Endodermal cell (in vitro differentiated cells): ENCODE measurements around the gene MRPL49. TPM values are rescaled to one million over a fixed set of nuclear protein-coding genes. Genes with fewer than 3 reads are reported as not detected.

Source experiments
- DNase-seq: peaks from one replicate; pipeline ENCODE4 v3.0.0-alpha.2; 2017
- H3K27ac ChIP-seq: 2 replicates; pipeline ENCODE4 v1.5.1; 2013; ENCODE audit warnings: mild to moderate bottlenecking, low read depth, low read length, moderate library complexity
- H3K27me3 ChIP-seq: 2 replicates; pipeline ENCODE4 v1.6.1; 2013; ENCODE audit warnings: mild to moderate bottlenecking, low read length, moderate library complexity; ENCODE audit not compliant: insufficient read depth, control insufficient read depth, poor library complexity, severe bottlenecking
- H3K36me3 ChIP-seq: 2 replicates; pipeline ENCODE4 v1.7.0; 2013; ENCODE audit warnings: mild to moderate bottlenecking, low read length, moderate library complexity; ENCODE audit not compliant: control insufficient read depth, insufficient read depth
- H3K4me1 ChIP-seq: one replicate; pipeline ENCODE4 v1.7.0; 2013; ENCODE audit warnings: low read length; ENCODE audit not compliant: control insufficient read depth, insufficient read depth
- H3K4me3 ChIP-seq: 2 replicates; pipeline ENCODE4 v1.5.1; 2013; ENCODE audit warnings: mild to moderate bottlenecking, low read length, moderate library complexity
- H3K9ac ChIP-seq: 2 replicates; pipeline ENCODE4 v1.6.1; 2013; ENCODE audit warnings: mild to moderate bottlenecking, low read length, moderate library complexity; ENCODE audit not compliant: poor library complexity, severe bottlenecking; ENCODE audit errors: extremely low read depth
- H3K9me3 ChIP-seq: 2 replicates; pipeline ENCODE4 v1.6.1; 2013; ENCODE audit warnings: mild to moderate bottlenecking, low read length, moderate library complexity; ENCODE audit not compliant: control insufficient read depth
- H3K27ac Mint-ChIP-seq: 2 replicates; pipeline ENCODE4 v1.8.0; 2020; ENCODE audit warnings: mixed read lengths
- H3K27me3 Mint-ChIP-seq: 2 replicates; pipeline ENCODE4 v1.8.0; 2021; ENCODE audit warnings: mild to moderate bottlenecking, mixed read lengths; ENCODE audit not compliant: insufficient read depth
- H3K36me3 Mint-ChIP-seq: 2 replicates; pipeline ENCODE4 v1.8.0; 2020; ENCODE audit warnings: low read depth, mixed read lengths
- H3K4me1 Mint-ChIP-seq: 2 replicates; pipeline ENCODE4 v1.8.0; 2020; ENCODE audit warnings: mixed read lengths
- H3K4me3 Mint-ChIP-seq: 2 replicates; pipeline ENCODE4 v1.8.0; 2020; ENCODE audit warnings: mild to moderate bottlenecking, moderate library complexity, mixed read lengths
- H3K9me3 Mint-ChIP-seq: 2 replicates; pipeline ENCODE4 v1.8.0; 2020; ENCODE audit warnings: mild to moderate bottlenecking, mixed read lengths
- WGBS, 2 experiments: methylation state at CpG; one replicate each; pipeline versions ENCODE4 v1.1.5 to v1.1.7; 2013; ENCODE audit warnings: missing lambda C conversion rate in 2 of 2, mixed read lengths in 1 of 2; ENCODE audit not compliant: insufficient coverage in 1 of 2, insufficient read length in 1 of 2; 5-methylcytosine and 5-hydroxymethylcytosine counted together
- total RNA-seq, 2 donors: library from RNA; stranded (reverse); fragmentation: NEBNext Ultra II Directional in 1 of 2; extraction: Animal tissue kit (Norgen Biotek cat#: 25700) in 1 of 2; gene quantifications; 2 replicates in 1 of 2; 3 replicates in 1 of 2; pipeline ENCODE4 v1.2.1, GENCODE V29; 2021
- TF ChIP-seq, protein P1 (sequence below): fragments of 200-600 bp; sonication (generic); conservative IDR thresholded peaks from 2 replicates; pipeline ENCODE4 v1.5.0; 2021; ENCODE audit warnings: antibody characterized with exemption, mild to moderate bottlenecking

MRPL49 gene
- total RNA-seq, 2 donors from 2014 or later, result 53.9 to 56.6 TPM

- Histone ChIP-seq H3K27ac (no peak overlapping the region), H3K4me3 (no peak overlapping the region), H3K9ac (no peak overlapping the region), H3K36me3 (peaks cover 36% of the 10 kb centered on the region), H3K4me1 (no peaks in the 10 kb centered on the region), H3K27me3 (no peaks in the 10 kb centered on the region), H3K9me3 (no peaks in the 10 kb centered on the region)
- no peak for DNase-seq
- no peak overlapping the region for H3K4me3 Mint-ChIP-seq
- H3K27ac Mint-ChIP-seq, result no peak overlapping the region
- no peaks in the 10 kb centered on the region for H3K27me3 Mint-ChIP-seq
- TF ChIP-seq, protein P1, sequence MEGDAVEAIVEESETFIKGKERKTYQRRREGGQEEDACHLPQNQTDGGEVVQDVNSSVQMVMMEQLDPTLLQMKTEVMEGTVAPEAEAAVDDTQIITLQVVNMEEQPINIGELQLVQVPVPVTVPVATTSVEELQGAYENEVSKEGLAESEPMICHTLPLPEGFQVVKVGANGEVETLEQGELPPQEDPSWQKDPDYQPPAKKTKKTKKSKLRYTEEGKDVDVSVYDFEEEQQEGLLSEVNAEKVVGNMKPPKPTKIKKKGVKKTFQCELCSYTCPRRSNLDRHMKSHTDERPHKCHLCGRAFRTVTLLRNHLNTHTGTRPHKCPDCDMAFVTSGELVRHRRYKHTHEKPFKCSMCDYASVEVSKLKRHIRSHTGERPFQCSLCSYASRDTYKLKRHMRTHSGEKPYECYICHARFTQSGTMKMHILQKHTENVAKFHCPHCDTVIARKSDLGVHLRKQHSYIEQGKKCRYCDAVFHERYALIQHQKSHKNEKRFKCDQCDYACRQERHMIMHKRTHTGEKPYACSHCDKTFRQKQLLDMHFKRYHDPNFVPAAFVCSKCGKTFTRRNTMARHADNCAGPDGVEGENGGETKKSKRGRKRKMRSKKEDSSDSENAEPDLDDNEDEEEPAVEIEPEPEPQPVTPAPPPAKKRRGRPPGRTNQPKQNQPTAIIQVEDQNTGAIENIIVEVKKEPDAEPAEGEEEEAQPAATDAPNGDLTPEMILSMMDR, result no peak
- WGBS, 2 experiments, result 87 to 95% methylated on average over 7 to 8 of the region's 8 CpGs
- peaks cover 19% of the 10 kb centered on the region for H3K36me3 Mint-ChIP-seq
- H3K9me3 Mint-ChIP-seq, result no peaks in the 10 kb centered on the region
- H3K4me1 Mint-ChIP-seq, result peaks cover 6% of the 10 kb centered on the region
These were observed 19.7 kb upstream of the MRPL49 start for GRCh38 chr11:65102142-65103095.

DNA sequence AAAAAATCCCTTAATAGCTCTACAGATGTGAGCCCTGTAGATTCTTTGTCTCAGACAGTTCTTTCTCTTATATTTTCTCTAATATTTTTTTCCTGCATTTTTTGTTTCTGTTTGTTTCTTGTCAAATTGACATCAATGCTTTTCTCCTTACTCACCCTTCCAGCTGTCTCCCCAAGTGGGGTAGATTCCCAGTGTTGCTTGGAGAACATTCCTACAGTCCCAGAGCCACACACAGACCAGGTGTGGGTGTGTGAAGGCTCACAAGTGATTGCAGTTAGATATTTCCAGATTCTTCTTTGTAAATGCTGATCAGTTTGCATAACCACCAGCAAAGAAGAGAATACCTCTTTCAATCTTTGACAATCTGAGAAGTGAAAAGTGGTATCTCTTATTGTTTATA lies 18.6 kb upstream of the MRPL49 start:
- Histone ChIP-seq H3K9ac (no peak overlapping the region), H3K27ac (no peak overlapping the region), H3K4me1 (no peaks in the 10 kb centered on the region), H3K36me3 (peaks cover 27% of the 10 kb centered on the region), H3K27me3 (no peaks in the 10 kb centered on the region), H3K4me3 (no peak overlapping the region), H3K9me3 (no peaks in the 10 kb centered on the region)
- no peak overlapping the region for H3K4me3 Mint-ChIP-seq
- DNase-seq, result no peak
- TF ChIP-seq, protein P1, result no peak
- H3K27me3 Mint-ChIP-seq, result no peaks in the 10 kb centered on the region
- peaks cover 6% of the 10 kb centered on the region for H3K4me1 Mint-ChIP-seq
- H3K27ac Mint-ChIP-seq, result no peak overlapping the region
- H3K36me3 Mint-ChIP-seq, result peaks cover 12% of the 10 kb centered on the region
- H3K9me3 Mint-ChIP-seq, result no peaks in the 10 kb centered on the region

- no peak overlapping the region for H3K9ac ChIP-seq
- TF ChIP-seq, protein P1, result no peak
- H3K4me3 ChIP-seq, result no peak overlapping the region
- peaks cover 17% of the 10 kb centered on the region for H3K36me3 ChIP-seq
- H3K27me3 ChIP-seq, result no peaks in the 10 kb centered on the region
- no peaks in the 10 kb centered on the region for H3K9me3 ChIP-seq
- Mint-ChIP-seq H3K36me3 (peaks cover 12% of the 10 kb centered on the region), H3K27ac (peak overlapping the region; percentile 33), H3K4me3 (no peak overlapping the region), H3K27me3 (no peaks in the 10 kb centered on the region), H3K4me1 (peaks cover 6% of the 10 kb centered on the region), H3K9me3 (no peaks in the 10 kb centered on the region)
- no peak for DNase-seq
- no peaks in the 10 kb centered on the region for H3K4me1 ChIP-seq
- no peak overlapping the region for H3K27ac ChIP-seq
- 95 to 100% methylated on average over 1 to 4 of the region's 4 CpGs for WGBS, 2 experiments
These were observed 17.5 kb upstream of the MRPL49 start for GRCh38 chr11:65104628-65105027.
